Right forelimb (tissue), 1 donor: ENCODE data around the gene PPP6R3.
"Not testable (repeated sequence)": the region's sequence is repeated elsewhere in the genome, so short reads cannot be mapped to it uniquely, and the experiment has no call there.

ENCODE experiments used
- DNase-seq: peaks from one replicate; pipeline ENCODE4 v3.0.0-alpha.2; 2018

Gene PPP6R3

GRCh38 chr11:68531129-68531693, 70.7 kb downstream of the PPP6R3 start:
- no peak for DNase-seq

GRCh38 chr11:68532727-68533369, 72.3 kb downstream of the PPP6R3 start:
- DNase-seq = no peak

- DNase-seq = no peak
These were observed 73.4 kb downstream of the PPP6R3 start for GRCh38 chr11:68533945-68534344.

- DNase-seq = no peak
These were observed 74.5 kb downstream of the PPP6R3 start for GRCh38 chr11:68535098-68535497.

GRCh38 chr11:68536706-68537105, 76.2 kb downstream of the PPP6R3 start:
- no peak for DNase-seq

GRCh38 chr11:68538025-68538424, 77.5 kb downstream of the PPP6R3 start:
- no peak for DNase-seq

GRCh38 chr11:68539395-68539794, 78.8 kb downstream of the PPP6R3 start:
- no peak for DNase-seq

- not testable (repeated sequence) for DNase-seq
These were observed 80.0 kb downstream of the PPP6R3 start for GRCh38 chr11:68540504-68540903.

- DNase-seq = no peak
These were observed 80.6 kb downstream of the PPP6R3 start for GRCh38 chr11:68541116-68541515.

- DNase-seq = no peak
These were observed 81.4 kb downstream of the PPP6R3 start for GRCh38 chr11:68541991-68542390.

GRCh38 chr11:68542617-68543016, 82.1 kb downstream of the PPP6R3 start:
- DNase-seq = no peak

GRCh38 chr11:68543594-68543993, 83.0 kb downstream of the PPP6R3 start:
- no peak for DNase-seq

- no peak for DNase-seq
These were observed 84.8 kb downstream of the PPP6R3 start for GRCh38 chr11:68545347-68545746.

GRCh38 chr11:68545796-68546195, 85.2 kb downstream of the PPP6R3 start:
- DNase-seq = no peak

GRCh38 chr11:68546555-68546954, 86.0 kb downstream of the PPP6R3 start:
- DNase-seq = no peak

GRCh38 chr11:68549789-68550484, 89.4 kb downstream of the PPP6R3 start:
- DNase-seq = no peak

GRCh38 chr11:68550485-68550817, 89.9 kb downstream of the PPP6R3 start:
- DNase-seq = no peak

- DNase-seq = no peak
These were observed 90.7 kb downstream of the PPP6R3 start for GRCh38 chr11:68551223-68551622.

GRCh38 chr11:68551777-68552176, 91.2 kb downstream of the PPP6R3 start:
- DNase-seq = no peak

GRCh38 chr11:68552542-68552941, 92.0 kb downstream of the PPP6R3 start:
- no peak for DNase-seq

GRCh38 chr11:68560216-68560615, 99.7 kb downstream of the PPP6R3 start:
- no peak for DNase-seq

GRCh38 chr11:68563454-68563853, 102.9 kb downstream of the PPP6R3 start:
- DNase-seq = no peak

- DNase-seq = no peak
These were observed 103.7 kb downstream of the PPP6R3 start for GRCh38 chr11:68564261-68564660.

- no peak for DNase-seq
These were observed 105.2 kb downstream of the PPP6R3 start for GRCh38 chr11:68565768-68566167.

- DNase-seq = no peak
These were observed 107.0 kb downstream of the PPP6R3 start for GRCh38 chr11:68567553-68567952.
